ENCODE results near the gene MTA1.

MTA1 gene

DNA sequence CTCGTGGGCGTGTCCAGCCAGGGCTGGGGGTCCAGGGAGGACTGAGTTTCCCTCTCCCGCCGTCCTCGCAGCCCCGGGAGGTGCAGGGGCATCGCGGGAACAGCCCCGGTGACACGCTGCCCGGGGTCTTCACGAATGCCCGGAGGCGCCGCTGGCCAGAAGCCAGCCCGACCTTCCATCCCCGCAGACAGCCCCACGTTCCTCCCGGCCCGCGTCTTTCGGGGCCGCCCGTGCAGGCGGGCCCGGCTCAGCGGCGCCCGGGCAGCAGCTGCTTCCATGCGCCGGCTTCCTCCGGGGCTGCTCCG is 70.6 kb downstream of the MTA1 start:
- DNase-seq, result no peak

DNA sequence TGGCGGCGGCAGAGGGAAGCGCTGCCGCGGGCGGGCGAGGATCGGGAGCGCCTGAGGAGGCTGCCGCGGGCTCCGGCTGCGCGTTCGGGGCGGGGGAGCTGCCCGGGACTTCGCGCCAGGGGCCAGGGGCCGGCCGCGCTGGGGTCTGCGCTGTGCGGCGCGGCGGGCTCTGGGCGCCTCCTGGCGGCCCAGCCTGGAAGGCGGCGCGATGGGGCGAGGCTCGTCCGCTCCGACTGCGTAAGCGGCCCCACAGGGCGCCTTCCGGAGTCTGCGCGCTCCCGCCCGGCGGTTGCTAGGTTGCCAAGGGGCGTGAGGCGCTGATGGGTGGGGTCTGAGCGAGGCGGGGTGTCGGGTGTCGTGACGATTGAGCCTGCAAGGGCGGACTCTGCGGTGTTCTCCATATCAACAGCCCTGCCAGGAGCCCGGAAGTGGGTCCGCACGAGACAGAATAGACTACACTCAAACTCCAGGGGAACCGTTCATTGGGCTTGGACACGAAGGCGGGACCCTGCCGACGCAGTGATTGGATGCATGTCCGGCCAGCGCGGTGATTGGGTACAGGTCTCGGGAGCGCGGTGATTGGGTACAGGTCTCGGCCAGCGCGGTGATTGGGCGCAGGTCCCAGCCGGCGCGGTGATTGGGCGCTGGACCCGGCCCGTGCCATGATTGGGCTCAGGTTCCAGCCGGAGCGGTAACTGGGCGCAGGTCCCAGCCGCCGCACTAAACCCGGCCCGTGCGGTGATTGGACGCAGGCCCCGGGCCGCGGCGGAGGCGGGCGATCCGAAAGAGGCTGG is 71.1 kb downstream of the MTA1 start, which contains the start of gene TEDC1:
TEDC1 (plus strand) TSS at position 675 of the 794 bp plus-strand sequence. CDS start 130 bp downstream, outside the sequence.
- DNase-seq, result peak; percentile 100

DNA sequence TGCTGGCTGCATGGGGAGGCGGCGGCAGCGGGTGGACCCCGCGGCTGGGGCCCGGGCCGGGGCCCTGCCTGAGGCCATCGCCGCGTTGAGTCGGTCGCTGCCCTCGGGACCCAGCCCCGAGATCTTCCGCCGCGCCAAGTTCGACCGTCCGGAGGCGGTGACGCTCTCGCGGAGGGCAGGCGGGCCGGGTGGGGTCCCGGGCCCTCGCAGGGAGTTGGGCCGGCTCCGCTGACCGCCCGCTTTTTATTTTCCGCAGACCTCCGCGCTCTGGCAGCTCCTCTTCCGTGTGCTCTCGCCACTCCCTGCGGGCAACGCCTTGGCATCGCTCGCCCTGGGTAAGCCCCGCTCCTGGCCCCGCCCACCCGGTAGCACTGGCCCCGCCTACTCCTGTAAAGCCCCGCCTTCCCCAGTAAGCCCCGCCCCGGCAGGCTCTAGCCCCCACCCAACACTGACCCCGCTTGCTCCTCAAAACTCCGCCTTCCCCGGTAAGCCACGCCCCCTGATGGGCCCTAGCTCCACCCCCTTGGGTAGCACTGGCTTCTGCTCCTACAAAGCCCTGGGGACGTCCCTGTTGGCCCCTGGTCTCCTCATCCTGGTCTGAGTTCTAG is 71.8 kb downstream of the MTA1 start:
- DNase-seq, result peak; percentile 24

DNA sequence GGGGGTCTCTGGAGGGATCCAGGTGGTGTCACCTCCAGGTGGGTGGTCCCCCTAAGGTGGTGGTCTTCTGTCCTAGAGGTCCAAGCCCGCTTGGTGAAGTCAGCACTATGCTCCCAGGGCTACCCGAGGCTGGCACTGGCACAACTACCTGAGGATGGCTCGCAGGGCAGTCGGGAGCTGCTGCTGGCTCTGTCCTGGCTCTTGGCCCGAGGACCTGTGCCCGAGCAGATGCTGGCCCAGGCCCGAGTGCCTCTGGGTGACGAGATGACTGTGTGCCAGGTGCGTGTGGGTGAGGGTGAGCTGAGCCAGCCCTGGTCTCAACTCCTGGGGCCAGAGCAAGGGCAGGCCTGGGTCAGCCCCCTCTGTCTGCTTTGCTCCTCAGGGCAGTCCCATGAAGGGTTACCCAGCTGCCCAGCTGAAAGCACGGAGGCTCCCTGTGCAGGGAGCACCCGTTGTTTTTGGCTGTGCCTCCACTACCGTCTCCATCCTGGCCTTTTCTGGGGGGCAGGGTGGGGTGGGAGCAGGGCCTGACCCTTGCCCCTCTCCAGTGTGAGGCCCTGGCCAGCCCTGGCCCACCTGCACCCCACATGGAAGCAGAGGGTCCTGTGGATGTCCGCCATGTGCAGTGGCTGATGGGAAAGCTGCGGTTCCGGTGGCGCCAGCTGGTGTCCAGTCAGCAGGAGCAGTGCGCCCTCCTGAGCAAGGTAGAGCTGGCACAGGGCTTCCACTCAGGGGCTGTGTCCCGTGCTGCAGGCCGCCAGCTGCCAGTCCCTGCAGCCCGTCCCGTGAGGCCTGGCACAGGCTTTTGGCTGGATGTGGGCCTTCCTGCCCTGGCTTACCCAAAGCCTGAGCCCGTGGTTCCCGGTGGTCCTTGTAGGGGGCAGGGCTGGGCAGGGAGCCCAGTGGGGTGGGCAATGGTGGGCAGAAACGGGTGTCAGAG is 72.7 kb downstream of the MTA1 start:
- DNase-seq, result no peak

DNA sequence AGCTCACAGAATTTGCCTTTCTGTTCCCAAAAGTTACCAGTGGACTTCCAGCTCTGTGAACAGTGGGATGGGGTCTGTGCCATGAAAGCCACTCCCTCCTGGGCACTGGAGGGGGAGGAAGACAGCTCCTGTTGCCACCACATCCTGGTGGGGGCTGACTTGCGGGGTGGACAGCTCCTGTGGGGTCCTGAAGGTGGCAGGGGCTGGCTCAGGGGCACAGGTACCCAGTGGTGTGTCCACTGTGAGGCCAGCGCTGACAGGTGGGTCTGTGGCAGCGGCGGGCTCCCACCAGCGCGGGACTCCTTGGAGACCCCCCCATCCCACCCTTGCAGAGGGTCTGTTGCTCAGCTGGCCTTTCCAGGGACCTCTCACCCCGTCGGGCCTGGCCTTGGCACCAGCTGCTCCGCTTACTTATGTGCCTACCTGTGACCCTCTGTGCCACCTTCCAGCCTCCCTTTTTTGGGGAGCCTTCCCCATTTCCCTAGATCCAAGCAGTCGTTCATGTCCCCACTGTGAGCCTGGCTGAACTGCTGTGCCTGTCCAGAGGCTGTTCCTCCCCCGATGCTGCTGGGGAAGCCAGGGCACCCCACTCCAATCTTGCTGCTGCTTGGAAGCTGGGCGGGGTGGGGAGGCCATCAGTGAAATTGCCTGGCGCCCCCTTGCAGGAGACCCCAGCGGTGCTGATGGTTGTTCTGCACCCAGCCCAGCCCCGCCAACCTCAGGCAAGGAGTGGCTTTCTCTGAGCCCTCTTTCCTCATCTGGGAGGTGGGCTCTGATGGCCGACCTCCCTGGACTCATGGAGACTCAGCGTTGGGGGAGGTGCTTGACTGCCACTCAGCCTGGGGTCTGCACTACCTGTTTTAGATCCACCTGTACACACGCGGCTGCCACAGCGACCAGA is 73.6 kb downstream of the MTA1 start:
- no peak for DNase-seq

DNA sequence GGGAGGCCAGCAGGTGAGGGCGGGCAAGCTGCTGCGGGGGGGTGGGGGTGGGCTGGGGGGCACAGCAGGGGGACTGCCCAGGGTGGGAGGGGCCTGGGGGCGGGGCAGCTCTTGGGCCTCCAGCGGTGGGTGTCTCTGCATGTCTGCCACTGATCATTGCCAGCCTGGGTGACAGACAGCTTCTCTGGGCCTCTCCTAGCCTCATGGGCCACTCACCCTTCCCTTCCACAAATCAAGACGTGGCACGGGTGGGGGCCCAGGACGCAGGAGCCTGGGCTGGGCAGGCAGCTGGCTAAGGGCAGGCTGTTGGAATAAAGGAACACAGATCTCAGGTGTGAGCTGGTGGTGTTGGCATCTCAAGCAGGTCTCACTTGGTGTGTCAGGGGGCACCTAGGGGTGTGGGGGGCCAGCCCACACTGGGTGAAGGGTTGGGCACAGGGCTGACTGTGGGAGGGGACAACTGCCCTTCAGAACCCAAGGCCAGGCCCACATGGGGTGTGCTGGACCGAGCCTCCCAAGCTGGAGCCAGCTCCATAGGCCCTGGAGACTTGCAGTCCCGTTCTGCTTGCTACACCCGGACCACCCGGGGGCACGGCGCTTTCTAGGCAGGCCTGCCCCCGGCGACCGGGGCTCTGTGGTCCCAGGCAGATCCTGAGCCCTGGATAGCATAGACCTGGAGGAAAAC is 74.4 kb downstream of the MTA1 start:
- DNase-seq, result no peak

DNA sequence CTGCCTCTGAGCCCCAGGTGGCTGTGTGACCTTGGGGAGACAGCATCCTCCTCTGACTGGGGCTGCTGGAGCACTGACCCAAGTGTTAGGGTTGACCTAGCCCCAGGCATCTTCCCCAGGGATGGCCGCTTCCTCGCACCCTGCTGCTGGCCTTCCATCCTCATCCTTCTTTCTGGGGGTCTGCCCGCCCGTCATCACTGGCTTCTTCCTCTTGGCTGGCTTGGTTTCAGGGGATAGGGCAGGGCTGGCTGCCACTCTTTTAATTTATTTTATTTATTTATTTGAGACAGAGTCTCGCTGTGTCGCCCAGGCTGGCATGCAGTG is 74.9 kb downstream of the MTA1 start:
- DNase-seq, result no peak

DNA sequence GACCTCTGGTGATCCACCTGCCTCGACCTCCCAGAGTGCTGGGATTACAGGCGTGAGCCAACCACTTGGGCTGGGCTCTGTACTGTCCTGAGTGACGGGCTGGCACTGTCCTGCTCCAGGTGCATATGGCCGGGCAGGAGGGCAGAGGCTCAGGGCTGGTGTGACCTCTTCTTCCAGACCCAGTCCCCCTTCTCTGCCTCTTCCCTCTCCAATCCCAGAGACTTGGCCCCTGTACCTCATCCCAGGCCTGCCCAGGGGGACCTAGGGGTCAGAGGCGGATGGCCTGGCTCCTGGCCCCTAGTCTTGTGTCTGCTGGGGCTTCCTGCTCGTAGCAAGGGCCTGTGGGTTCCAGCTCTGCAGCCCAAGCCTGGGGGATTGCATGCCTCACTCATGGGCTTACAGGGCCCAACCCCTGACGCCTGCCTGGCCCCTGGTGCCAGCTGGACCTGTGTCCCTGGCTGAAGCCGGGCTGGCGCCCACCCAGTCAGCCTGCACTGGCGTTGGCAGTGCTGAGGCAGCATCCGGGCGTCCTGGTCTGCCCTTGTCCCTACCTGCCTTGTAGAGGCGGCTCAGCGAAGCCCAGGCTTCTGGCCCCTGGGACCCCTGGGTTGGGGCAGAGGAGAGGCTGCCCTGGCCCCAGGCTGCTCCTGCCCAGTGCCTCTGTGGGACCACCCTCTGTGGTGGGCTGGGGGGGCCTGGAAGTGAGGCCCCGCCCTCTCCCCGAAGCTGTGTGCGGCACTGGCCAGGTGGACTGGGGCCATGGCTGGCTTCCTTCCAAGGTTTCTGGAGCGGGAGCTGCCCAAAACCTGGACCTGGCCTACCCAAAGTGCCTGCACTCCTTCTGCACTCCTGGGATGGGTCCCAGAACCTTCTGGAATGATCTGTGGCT is 75.7 kb downstream of the MTA1 start:
- no peak for DNase-seq

DNA sequence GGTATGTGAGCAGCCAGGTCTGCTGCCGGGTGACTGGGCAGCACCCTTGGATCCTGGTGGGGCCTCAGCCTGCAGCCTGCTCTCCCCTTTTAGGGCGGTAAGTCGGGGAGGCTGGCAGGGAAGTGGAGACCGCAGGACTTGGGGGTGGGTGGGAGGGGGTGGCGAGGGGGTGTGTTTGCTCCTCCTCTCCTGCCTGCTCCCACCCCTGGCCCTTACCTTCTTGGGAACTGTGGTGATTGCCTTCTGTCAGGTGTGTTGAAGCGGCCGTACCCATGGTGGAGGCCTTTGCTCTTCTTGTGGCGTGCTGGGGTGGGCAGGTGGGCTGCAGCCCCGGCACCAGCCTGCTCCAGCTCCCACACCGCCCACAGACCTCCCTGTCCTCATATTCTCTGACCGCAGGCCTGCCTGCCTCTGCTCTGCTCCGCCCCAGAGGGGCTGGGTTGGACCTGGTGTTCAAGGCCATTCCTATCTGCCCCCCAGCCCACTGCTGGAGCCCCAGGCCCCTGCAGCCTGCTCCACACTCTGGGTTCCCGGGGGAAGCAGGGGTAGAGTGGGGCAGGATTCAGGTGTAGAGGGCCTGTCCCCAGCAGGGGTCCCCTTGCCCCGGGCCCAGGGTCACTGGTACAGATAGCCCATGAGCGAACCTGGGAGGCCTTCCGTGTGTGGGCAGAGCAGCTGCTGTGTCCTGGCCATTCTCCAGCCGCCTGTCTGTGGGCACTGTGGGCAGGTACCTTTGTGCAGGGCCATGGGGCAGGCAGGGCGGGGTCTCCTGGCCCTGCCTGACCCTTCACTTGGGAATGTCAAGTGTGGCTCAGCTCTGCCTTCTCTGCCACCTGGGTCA is 76.6 kb downstream of the MTA1 start:
- no peak for DNase-seq

DNA sequence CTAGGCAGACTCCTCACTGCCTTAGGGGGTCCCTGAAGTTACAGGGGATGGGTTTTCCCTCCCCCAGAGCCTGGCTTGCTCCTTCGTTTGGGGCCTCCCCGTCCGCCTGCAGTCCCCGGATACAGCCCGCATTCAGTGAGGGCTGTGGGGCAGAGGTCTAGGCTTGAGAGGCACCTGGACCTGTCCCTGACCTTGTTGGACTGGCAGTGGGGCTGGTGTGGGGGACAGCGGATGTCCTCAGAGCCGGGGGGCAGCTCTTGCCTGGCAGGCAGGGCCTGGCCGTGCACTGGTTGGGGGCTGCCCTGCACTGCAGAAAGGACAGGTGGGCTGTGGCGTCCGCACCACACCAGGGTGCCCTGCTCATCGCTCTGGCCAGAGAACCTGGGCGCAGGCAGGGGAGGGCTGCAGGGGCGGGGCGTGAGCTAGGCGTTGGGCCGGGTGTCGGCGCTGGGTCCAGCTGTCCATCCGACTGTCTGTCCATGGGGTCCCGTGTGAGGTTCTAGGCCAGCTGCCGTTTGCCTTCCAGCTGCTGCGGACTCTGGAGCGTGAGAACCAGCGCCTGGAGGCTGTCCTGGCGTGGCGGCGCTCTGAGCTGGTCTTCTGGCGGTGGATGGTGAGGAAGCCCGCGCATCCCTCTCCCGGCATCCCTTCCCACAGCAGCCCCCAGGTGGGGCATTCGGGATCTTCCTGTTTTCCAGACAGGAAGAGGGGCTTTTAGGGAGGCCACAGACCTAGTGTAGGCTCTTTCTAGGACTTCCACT is 77.4 kb downstream of the MTA1 start:
- no peak for DNase-seq

DNA sequence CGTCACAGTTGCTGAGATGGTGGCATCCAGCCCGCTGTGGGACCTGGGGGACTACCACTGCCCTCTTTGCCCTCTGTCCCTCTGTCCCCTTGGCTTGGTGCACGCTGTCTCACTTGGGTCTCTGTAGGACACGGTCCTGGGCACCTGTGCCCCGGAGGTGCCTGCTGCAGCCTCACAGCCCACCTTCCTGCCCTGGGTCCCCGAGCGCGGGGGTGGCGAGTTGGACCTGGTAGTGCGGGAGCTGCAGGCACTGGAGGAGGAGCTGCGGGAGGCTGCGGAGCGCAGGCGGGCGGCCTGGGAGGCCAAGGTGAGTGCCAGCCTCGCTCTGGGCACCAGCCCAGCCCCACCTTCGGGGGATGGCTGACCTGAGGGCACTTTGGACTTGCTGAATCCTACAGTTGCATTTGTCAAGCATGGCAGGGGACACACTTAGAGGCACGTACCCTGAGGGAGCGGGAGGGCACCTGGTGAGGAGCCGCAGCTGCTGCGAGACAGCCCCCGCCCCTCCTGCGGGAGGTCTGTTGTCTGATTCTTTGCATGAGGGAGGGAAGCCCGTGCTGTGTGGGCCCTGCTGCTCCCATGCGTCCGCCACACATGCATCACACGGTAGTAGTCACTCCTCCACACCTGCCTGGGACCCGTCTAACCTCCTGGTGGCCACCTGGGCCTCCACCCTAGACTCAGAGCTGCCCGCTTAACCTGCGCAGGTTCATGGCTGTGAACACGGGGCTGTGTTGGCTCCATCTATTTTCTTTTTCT is 78.2 kb downstream of the MTA1 start:
- DNase-seq, result no peak

DNA sequence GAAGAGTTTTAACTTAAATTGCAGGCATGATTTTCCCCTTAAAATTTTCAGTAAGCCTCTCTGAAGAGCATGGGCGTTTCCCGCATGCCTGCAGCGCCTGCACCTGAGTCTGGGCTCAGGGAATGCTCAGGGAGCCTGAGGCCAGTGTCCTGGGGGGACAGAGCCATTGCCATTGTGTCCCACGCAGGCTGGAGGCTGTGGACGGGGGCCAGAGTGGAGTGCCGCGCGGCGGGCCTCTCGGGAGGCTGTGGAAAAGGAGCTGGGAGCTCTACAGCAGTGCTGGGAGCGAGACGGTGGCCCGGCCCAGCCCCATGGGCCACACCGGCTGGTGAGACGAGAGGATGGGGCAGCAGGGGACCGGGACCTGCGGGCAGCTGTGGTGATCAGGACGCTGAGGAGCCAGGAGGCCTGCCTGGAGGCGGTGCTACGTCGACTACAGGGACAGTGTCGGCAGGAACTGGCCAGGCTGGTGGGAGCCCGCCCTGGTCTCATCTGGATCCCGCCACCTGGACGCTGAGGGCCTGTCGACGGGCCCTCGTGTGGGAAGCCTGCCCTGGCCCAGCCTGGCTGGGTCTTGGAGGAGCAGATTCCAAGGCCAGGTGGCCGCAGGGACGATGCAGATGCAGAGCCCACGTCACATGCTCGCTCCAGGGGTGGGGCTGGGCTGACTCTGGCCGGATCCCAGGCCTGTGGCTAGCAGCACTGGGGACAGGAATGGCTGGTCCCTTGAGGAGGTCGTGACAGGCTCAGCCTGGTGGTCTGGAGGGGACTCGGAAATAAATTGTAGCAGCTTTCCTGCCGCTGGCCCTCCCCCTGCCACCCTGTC is 79.0 kb downstream of the MTA1 start:
- no peak for DNase-seq

DNA sequence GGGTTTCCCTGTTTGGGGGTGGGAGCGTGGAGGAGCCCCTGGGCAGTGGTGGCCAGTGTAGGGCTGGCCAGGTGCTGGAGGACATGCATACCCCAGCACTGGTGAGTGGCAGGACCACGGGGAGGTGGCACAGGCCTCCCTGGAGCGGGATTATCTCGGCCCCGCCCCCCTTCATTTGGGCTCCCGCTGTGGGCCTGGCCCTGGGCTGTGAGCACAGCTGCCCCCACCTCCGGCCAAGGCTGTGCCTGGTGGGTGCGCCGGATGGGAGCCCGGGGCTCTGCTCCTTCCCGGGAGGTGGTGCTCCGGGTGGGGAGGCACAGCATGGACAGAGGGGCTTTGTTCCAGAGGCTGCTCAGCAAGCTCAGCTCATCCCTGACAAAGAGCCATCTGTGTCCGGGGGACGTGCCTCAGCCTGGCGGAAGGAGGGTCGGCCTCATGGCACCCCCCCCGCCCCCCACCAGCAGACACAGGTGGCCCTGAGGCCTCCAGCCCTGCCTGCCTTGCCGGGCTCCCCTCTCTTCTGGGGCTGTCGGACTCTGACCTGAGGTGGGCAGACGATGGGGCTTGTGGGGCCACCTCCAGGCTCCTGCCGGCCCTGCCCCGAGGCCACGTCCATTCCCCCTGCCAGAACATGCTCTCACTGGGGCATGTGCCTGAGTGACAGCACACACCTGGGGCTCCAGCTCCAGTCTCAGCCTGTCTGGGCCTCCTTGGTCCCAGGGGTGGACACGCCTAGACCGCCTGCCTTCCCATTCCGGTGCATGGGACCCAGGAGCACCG is 79.8 kb downstream of the MTA1 start:
- no peak for DNase-seq

DNA sequence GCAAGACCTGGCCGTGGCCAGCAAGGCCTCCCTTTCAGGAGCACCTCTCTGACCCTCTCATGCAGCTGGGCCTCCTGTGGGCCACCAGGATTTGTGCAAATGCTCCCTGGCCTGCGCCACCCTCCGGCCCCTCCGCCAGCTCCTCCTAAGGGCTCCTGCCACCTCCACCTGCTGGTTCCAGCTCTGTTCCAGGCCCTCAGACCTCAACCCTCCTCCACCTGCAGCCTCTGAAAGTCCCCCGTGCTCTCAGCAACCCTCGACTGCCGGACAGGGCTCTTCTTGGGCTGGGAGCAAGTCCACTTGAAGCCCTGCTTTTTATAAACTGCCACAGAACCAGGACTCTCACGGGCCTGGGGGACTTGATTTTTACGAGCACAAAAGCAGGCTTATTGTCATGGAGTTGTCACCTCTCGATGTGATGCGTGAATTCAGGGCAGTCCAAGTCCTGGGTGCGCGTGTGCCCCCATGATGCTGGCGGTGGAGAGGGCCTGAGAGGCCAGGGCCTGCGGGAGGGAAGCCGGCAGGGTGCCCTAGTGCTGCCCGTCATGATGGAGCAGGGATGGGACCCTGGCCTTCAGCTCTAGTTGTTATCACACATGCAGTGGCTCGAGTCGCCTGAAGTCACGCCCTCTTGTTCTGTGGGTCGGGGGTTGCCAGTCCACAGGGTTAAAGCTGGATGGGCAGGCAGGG is 80.6 kb downstream of the MTA1 start:
- DNase-seq, result no peak

DNA sequence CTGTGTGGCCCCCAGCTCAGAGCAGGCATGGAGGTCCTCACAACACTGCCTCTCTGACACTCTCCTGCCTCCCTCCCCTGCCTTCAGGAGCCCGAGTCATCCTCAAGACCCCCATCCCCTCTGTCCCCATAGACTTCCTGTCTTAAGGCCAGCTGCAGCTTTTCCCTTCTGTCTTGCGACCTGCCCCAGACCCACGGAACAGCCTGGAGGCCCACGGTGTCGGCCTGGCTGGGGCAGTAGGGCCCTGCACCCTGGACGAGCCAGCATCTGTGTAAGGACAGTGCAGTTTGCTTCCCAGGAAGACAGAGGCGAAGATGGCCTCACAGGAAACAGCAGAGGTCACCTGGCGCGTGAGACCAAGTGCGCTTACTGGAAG is 81.1 kb downstream of the MTA1 start:
- DNase-seq, result no peak

Data from NCI-H1105 treated with DMSO at 0.1 percent for 48 hours (cell line).